ENCODE results near the gene MUC6.

DNA sequence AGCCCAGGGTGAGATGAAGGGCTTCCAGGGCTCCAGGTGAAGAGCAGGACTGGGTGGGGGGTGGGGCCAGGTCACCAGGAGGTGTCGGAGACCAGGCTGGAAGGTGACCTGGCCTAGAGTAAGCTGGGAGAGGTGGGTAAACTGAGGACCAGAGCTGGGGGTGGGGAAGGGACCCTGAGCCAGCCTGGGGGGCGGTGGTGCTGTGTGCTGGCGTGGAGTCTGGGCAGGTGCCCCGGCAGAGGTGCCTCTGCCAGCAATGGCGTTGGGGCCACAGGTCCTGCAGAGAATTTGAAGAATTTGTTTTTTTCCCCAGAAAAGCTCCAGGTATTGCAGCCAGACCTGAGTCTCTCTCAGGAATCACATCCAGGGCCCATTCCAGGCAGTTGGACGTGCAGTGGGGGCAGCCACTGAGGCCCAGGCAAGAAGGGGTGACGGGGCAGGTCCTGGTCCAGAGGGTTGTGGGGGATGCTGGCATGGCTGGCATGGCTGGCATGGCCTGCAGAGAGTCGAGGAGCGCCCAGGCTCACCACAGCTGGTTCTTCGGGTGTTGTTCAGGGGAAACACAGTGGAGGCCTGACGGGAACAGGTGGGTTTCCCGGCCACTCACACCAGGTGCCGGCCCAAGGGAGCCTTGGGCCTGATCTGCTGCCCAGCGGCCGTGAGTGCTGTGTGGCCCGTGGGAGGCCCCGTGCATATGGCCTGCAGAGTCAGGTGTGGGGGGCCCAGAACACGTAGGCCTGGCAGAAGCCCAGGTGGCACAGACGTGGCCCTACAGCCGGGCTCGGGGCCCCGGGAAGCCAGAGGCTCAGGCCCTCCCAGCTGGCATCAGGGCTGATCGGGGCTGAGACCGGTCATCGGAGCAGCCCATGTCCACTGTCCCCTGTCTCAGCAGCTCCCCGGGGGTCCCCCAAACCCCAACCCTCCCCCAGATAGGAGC is 6.4 kb upstream of the MUC6 start:
- no peak for TF ChIP-seq SIX5 (IDR thresholded peaks at IDR 0.05; ENCODE audit: low read depth, low read length)
- TF ChIP-seq CTCF (IDR thresholded peaks at IDR 0.05; ENCODE audit: control extremely low read depth in 1 of 3, insufficient read depth in 1 of 3, low read depth in 1 of 3, low read length in 3 of 3) = no peak
- no peak for TF ChIP-seq BACH1 (IDR thresholded peaks at IDR 0.05; ENCODE audit: low read length)
- no peak for TF ChIP-seq POLR2A (IDR thresholded peaks at IDR 0.05; ENCODE audit: control extremely low read depth in 1 of 2, low read depth in 2 of 2, low read length in 2 of 2)
- TF ChIP-seq GTF2F1 (IDR thresholded peaks at IDR 0.05; ENCODE audit: borderline replicate concordance, low read depth, low read length) = no peak
- no peak for TF ChIP-seq EP300 (IDR thresholded peaks at IDR 0.05; ENCODE audit: borderline replicate concordance in 1 of 2, low read depth in 2 of 2, low read length in 2 of 2)
- no peak for TF ChIP-seq USF2 (IDR thresholded peaks at IDR 0.05; ENCODE audit: low read length)

All from H1 (cell line).